ENCODE measurements around the gene LRRC38.
A peak's percentile ranks its signal among the peaks of the same experiment; 100 is the strongest.

Gene LRRC38

DNA sequence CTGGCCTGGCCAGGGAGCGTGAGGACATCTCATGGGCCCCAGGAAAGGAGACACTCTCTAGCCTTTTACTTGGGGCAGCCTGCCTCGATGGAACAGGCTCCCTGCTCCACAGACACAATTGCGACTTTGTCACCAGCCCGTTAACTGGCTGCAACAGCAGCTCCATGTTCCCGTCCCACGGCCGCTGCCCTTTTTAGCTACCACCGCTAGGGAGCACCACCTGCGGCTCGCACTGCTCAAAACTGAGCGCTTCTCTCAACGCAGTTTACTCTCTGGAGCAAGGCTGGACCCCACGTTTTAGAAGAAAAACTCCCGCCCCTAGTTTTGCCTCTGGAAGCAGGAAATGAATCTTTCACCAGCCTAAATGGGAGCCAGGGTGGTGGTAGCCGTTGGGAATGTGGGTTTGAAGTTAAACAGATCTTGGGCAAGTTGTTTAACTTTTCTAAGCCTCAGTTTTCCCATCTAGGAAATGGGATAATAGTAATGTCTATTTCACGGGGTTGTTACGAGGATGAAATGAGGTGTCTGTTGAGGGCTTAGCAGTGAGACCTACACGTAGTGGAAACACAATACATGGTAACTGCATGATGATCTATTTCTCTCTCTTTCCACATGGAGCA, 3.5 kb upstream of the LRRC38 start:
- DNase-seq (ENCODE audit: low read depth in 3 of 3), result peak in 1 of 3 donors; percentile 1

DNA sequence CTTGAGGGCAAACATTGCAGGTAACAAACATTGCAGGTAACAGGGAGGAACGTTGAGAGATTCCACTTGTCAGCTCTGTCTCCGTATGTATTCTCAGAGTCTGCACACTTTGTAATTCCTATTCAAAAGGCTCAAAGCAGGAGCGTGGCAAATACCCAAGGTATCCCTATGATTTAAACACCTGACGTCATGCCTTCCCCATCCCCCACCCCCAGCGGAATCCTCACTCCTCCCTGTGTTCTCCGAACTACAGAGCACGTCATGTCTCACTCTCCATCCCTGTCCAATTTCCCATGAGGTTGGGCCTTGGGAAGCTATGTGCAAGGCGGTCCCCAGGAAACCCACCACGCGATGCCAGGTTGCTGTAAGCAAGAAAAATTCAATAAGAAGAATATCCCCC, 2.8 kb upstream of the LRRC38 start:
- no peak for DNase-seq (ENCODE audit: low read depth in 3 of 3)

DNA sequence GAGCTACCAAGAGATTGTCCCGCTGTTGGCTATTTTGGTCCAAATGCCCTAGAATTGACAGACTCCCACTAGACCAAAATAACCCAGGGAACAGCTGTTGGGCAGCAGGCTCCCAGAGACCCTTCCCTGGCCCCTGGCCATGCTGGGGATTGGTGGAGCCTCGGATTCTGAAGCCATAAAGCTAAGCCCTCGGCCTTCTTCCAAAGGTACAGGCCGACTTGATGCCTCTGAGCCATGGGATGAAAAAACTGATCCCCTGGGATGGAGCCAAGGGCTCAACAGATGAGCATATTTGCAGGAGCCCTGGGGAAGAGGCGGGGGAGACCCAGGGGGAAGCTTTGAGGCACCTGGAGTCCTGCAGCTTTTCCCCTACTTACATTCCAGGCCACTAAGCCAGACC, 1.0 kb upstream of the LRRC38 start:
- DNase-seq (ENCODE audit: low read depth in 3 of 3), result no peak

DNA sequence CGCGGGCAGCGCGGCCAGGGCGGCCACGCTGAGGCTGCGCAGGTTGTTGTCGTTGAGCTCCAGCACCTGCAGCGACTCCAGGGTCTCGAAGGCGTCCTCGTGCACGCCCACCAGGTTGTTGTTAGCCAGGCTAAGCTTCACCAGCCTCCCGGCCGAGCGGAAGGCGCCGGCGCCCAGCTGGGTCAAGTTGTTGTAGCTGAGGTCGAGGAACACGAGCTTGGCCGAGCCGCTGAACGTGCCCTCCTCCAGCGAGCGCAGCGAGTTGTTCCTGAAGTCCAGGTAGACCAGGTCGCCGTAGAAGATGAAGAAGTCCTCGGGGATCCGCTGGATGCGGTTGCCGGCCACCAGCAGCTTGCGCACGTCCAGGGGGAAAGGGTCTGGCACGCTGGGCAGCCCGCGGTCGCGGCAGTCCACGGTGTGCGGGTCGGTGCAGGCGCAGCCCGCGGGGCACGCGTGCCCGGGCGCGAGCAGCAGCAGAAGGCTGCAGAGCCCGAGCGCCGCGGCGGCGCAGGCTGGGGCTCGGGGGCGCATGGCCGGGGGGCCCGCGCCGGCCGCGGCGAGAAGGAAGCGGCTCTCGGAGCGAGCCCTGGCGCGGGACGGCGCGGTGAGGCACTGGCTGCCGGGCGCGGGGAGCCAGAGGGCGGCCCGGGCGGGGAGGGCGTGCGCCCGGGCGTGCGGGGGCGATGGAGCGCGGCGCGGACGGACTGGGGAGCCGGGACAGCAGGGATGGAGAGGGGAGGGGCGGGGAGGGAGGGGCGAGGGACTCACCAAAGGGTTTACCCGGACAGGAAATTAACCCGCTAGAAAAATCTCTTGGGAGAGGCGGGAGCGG, 524 bp downstream of the LRRC38 start:
- DNase-seq (ENCODE audit: low read depth in 3 of 3), result no peak

DNA sequence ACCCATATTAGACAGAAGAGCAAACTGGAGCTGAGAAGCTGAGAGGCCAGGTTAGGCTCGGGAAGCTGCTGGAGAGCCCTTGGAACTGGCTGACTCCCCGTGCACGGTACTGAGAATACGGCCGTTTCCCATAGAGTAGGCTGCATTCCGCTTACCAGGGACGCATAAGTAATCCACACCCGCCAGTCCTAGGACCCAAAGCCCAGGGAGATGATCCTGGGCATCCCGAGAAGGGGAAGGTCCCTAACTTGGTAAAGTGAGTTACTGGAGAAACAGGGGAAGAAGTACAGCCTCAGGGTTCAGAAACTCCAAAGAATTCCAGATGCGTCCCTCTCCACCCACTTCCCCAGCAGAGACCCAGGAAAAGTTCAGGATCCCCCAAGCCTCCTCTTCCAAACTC, 1.3 kb downstream of the LRRC38 start:
- DNase-seq (ENCODE audit: low read depth in 3 of 3), result no peak

DNA sequence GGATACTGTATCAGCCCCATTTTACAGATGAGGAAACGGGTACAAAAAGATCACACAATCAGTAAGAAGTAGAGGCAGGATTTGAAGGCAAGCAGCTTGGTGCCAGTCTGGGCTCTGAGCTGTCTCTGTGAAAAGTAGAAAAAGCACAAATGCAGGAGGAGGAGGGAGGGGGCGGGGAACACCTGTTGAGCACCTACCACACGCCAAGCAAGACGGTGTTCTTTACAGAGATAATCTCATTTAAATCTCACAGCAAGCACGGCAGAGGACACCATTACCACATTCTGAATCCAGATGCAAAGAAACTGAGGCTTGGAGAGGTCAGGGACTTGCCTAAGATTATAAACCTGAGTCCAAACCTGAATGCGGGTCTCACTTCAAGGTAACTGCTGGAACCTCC, 3.3 kb downstream of the LRRC38 start:
- no peak for DNase-seq (ENCODE audit: low read depth in 3 of 3)

DNA sequence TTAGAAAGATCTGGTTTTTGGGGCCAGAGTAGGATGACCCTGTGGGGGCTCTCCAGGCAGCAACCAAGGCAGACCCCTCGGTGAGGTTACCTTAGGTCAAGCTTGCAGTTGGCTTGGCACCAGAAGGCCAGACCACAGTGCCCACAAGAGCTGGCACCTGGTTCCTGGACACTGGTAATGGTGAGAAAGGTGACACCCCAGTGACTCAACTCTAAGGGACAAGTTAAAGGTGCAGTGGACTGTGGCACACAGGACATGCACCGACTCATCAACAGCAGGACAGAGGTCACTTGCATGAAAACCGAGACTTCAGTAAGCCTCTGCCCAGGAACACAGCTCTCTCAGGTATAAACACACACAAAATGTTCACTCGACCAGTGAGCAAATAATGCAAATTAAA, 6.7 kb downstream of the LRRC38 start:
- no peak for DNase-seq (ENCODE audit: low read depth in 3 of 3)

DNA sequence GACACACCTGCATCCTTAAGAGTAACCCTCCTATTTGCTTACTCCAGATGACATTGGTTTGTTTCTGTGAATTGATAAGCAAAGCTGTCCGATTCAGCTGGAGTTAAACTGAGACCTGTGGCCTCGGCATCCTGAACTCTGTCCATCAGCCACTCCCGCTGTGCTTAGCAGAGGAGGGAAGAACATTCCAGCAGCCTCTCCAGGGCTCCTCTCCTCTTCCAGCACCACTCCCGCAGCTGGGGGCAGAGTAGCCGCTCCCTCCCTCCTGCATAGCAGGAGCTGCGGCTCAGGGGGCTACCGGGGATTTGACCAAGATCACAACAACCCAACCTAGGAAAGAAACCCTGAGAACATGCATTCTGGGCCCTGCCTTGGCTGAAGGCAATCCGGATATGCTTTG, 8.8 kb downstream of the LRRC38 start:
- DNase-seq (ENCODE audit: low read depth in 3 of 3), result no peak

DNA sequence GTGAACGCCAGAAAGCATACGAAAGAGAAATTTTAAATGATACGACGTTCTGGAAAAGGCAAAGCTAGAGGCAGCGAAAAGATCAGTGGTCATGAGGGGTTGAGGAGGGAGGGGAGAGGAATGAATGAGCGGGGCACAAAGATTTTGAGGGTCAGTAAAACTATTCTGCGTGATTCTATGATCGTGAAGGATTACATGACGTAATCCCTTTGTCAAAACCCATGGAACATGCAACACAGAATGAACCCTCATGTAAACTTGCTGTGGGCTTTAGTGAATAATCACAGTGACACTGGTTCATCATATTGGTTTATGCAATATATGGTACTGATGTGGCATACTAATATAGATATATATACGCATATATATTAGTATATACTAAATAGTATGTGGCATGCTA, 13.0 kb downstream of the LRRC38 start:
- no peak for DNase-seq (ENCODE audit: low read depth in 3 of 3)

DNA sequence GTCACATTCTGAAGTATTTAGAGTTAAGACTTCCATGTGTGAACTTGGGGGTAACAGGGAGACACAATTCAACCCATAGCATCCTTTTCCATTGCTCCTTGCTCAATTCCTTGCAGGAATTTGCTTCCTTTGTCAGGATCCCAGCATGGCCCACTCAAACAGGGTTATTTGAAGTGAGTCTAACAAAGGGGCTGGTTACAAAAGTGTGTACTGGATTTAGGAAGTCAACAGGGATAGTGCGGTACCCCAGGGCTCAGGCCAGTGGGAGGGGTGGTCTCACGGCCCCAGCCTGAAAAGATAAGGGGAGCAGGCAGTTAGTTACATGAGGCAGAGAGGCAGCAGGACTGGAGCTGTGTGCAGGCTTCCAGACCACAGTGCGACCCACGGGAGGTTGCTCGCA, 14.4 kb downstream of the LRRC38 start:
- no peak for DNase-seq (ENCODE audit: low read depth in 3 of 3)

DNA sequence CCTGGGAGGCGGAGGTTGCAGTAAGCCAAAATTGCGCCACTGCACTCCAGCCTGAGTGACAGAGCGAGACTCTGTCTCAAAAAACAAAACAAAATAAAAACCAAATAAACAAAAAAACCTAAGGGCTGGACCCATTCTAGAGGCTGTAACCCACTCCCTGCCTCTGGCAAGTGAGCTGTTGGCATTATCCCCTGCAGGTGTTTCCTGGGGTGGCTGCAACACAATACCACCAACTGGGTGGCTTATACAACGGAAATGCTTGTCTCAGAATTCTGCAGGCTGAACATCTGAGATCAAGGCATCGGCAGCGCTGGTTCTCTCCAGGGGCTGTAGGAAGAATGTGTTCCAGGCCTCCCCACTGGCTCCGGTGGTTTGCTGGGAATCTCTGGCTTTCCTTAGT, 15.2 kb downstream of the LRRC38 start:
- DNase-seq (ENCODE audit: low read depth in 3 of 3), result no peak

DNA sequence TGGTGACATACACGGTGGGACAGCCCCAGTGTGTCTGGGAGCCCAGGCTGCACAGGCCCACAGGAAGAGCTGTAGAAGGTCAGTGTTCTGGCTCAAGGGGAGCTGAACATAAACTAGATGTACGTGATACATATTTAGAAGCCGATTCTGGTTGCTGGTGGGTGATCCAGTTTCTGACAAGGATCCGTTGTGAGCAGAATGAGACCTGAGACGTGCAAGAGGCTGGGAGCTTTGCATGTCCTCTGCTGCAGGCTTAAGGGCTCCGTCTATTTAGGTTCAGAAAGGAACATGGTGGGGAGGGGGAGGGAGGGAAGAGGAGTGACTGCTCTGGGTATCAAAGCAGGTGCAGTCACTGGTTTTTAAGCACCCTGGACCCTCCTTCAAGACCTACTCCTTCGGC, 18.6 kb downstream of the LRRC38 start:
- no peak for DNase-seq (ENCODE audit: low read depth in 3 of 3)

DNA sequence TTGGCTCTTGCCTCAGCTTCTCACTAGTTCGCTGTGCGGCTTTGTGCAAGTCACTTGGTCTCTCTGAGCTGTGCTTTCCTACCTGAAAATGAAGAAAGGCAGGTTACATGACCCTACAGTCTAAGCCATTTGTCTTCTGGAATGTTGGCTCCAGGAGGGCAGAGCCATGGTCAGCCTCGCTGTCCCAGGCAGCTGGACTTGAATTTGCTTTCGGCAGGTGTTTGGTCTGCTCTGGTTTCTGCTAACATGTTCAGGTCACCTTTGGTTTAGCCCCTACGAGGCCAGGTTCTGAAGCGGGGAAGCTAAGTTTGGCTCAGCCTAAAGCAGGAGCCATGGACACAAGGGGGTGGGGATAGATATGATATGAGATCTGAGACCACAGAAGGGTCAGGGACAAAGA, 19.1 kb downstream of the LRRC38 start:
- no peak for DNase-seq (ENCODE audit: low read depth in 3 of 3)

DNA sequence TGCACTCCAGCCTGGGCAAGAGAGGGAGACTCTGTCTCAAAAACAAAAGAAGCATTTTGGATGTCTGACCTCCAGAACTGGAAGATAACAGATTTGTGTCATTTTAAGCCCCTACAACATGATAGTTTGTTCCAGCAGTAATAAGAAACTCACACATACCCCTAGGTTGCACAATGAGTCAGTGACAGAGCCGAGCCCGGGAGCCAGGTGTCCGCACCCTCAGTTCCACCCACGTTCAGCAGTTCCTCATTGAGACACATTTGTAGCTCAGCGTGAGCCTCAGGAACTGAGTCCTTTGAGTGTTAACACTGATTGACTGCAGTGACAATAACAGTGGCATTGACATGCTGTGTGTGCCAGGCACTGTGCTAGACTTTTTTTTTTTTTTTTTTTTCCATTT, 19.8 kb downstream of the LRRC38 start:
- no peak for DNase-seq (ENCODE audit: low read depth in 3 of 3)

DNA sequence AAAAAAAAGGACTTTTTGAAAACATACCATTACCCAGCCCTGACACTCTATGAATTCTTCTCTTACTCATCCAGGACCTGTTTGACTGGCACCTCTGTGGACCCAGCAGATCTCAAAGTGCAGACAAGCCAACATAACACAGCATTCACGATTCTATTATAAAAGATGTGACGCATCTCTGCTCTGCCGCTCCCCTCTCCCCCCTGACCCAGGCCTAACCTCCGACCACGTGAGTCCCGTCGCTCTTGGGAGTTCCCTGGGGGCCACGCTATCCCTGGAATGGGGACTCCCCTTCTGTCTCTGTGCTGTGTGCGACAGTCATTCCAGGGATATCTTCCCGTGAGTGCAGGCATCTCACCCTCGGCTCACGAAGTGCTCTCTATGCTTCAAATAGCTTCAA, 21.1 kb downstream of the LRRC38 start:
- DNase-seq (ENCODE audit: low read depth in 3 of 3), result no peak

DNA sequence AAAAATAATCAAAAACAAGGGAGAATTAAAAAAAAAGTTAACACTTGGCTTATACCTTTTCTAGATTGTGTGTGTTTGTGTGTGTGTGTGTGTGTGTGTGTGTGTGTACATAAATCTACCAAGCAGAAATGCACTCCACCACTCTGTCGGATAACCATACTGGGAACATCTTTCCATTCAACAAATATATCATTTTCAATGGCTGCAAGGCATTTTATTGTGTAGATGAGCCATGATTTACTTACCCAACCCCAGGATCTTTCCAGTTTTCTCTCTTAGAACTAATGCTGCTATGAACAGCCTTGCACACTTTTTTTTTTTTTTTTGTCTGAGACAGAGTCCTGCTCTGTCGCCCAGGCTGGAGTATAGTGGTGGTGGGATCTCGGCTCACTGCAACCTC, 25.8 kb downstream of the LRRC38 start:
- no peak for DNase-seq (ENCODE audit: low read depth in 3 of 3)

DNA sequence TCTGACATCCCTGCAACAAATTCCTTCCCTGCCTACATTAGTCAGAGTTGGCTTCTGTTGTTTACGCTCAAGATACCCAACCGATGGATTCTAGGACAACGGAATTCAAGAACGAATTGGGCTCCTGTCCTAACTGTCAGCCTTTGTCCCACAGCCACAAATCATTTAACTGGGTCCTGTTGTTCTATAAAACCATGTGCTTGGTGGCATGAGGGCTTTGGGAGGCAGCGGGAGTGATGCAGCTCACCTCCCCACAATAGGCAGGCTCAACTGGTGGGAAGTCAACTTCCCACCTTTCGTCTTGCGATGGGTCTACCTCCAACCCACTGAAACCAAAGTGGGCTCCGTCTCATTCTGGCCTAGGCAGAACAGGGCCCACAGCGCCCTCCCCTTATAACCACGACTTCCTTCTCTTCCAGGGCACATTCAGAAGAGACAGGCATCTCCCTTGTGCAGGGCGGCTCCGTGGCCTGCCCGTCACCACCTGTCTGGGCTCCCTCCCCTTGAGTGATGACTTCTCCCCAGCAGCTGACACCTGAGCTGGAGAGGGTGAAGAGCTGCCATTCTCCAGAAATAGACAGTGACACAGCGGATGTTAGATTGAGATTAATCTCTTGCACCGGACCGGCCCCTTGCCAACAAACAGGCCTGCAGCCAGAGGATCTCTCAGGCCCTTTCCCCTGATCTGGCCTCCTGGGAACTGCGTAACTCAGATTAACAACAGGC, 26.5 kb downstream of the LRRC38 start:
- DNase-seq (ENCODE audit: low read depth in 3 of 3), result no peak

DNA sequence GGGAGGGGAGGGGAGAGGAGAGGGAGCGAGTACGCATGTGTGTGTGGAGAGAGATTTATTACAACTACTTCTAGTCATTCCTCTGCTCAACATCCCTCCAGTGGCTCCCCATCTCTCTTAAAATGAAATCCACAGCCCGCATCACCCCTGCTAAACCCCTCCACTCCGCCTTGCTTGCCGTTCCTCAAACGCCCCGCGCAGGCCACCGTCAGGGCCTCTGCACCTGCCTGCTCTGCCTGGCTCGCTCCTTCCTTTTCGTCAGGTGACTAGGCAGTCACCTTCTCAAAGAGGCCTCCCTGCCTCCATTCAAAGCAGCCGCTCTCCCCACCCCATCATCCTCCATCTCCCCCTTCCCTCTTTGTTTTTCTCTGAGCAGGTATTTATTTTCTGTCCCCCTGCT, 29.9 kb downstream of the LRRC38 start:
- no peak for DNase-seq (ENCODE audit: low read depth in 3 of 3)

DNA sequence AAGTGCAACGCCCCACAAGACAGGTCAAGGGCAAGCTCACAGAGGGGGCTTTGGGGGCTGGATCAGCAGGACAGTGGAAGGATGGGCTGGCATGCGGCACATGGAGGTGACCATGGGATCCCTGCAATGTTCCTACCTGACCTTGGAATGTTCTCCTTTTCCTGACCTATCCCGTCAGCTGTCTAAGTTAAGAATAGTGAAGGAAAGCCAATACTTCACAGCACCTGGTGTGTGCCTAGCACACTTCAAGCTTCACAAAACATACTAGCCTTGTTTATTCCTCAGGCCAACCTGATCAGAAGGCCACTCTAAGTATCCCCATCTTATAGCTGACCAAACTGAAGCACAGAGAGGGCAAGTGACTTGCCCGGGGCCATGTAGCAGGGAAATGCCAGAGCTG, 31.2 kb downstream of the LRRC38 start:
- DNase-seq (ENCODE audit: low read depth in 3 of 3), result no peak

DNA sequence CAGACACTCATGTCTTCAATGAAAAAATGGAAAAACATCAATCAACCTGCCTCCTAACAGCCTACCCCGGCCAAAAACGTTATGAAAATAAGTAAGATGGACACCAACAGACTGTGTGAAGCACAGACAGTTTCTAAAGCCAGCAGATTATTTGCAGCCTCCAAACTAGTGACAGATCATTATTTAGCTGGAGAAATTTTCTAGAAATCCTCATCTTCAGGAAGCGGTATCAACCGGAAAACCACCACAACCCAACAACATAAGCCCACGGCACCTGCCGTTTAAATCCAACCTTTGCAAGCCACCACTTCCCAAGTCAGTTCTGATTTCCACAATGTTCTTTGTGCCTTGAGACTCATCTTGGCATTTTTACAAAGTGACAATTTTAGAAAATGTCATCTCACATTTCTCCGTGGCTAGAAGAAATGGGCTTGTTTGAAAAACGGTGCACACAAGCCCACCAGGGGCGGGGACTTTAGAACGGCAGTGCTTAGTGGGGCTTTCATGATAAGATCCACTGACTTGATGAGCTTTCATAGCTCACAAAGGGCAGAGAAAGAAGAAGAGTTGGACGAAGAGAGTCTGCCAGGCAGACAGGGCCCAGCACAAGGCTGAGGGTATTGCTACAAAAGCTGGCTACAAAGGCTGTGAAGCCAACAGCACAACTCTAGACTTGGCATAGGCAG, 34.5 kb downstream of the LRRC38 start:
- DNase-seq (ENCODE audit: low read depth in 3 of 3), result no peak

DNA sequence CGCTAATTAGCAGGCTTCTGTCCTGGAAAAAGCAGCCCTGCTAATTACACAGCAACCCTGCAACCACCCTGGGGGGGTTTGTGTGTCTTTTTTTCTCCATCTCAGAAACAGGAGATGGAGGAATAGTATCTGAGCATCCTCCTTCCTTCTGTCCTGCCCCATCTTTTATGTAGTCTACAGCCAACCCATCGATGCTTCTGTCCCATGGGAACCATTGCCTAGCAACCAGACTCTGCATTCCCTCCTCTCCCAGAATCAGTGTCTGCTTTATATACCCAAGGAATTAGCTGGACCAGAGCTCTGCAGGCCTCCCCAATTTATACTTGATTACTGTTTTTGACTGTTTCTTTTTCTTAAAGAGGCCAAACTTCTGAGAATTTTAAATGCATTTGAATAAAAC, 35.1 kb downstream of the LRRC38 start:
- no peak for DNase-seq (ENCODE audit: low read depth in 3 of 3)

DNA sequence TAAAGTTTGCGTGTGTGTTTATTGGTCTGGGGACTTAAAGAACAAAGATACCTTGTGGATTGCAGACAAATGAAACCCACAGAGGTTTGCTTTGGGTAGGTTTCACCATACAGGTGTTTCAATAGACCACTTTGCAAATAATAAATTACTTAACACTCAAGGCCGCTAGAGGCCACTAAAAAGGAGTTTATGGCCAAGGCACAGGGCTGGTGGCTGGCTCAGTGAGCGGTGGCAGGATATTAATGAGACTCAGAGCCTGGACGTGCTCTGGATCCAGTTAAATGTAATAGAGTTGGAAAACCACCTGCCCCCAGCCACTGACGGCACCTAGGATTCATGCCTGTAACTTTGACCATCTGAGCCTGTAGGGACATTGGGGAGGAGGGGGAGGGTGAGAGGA, 44.5 kb downstream of the LRRC38 start:
- DNase-seq (ENCODE audit: low read depth in 3 of 3), result no peak

DNA sequence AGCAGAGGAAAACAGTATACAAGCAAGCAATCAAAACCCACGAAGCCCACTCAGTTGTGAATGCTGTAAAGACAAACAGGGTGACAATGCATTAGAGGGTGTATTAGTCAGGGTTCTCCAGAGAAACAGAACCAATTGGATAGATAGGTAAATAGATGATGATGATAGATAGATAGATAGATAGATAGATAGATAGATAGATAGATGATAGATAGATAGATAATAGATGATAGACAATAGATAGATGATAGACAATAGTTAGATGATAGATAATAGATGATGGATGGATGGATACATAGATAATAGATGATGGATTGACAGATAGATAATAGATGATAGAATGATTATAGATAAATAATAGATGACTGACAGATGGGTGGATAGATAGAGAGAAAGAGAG, 48.3 kb downstream of the LRRC38 start:
- DNase-seq (ENCODE audit: low read depth in 3 of 3), result no peak

Data from stimulated activated CD4-positive, alpha-beta T cell treated with anti-CD3 and anti-CD28 coated beads, TNF-alpha, amount 100 ng/mL, for 48 hours (primary cell).